Articular chondrocyte of knee joint (primary cell): Measurements from ENCODE around the gene PRDM2. TPM values are rescaled to one million over a fixed set of nuclear protein-coding genes. Genes with fewer than 3 reads are reported as not detected.

Experiments
- small RNA-seq: library from RNA; depleted of rRNA; stranded (forward); fragments of <200 nt; gene quantifications from one replicate; pipeline ENCODE3, GENCODE V24; 2012
- total RNA-seq: library from RNA; depleted of rRNA; stranded (reverse); fragments of >200 nt; gene quantifications from 2 replicates; pipeline ENCODE4 v1.2.3, GENCODE V29; 2012

The PRDM2 gene, protein sequence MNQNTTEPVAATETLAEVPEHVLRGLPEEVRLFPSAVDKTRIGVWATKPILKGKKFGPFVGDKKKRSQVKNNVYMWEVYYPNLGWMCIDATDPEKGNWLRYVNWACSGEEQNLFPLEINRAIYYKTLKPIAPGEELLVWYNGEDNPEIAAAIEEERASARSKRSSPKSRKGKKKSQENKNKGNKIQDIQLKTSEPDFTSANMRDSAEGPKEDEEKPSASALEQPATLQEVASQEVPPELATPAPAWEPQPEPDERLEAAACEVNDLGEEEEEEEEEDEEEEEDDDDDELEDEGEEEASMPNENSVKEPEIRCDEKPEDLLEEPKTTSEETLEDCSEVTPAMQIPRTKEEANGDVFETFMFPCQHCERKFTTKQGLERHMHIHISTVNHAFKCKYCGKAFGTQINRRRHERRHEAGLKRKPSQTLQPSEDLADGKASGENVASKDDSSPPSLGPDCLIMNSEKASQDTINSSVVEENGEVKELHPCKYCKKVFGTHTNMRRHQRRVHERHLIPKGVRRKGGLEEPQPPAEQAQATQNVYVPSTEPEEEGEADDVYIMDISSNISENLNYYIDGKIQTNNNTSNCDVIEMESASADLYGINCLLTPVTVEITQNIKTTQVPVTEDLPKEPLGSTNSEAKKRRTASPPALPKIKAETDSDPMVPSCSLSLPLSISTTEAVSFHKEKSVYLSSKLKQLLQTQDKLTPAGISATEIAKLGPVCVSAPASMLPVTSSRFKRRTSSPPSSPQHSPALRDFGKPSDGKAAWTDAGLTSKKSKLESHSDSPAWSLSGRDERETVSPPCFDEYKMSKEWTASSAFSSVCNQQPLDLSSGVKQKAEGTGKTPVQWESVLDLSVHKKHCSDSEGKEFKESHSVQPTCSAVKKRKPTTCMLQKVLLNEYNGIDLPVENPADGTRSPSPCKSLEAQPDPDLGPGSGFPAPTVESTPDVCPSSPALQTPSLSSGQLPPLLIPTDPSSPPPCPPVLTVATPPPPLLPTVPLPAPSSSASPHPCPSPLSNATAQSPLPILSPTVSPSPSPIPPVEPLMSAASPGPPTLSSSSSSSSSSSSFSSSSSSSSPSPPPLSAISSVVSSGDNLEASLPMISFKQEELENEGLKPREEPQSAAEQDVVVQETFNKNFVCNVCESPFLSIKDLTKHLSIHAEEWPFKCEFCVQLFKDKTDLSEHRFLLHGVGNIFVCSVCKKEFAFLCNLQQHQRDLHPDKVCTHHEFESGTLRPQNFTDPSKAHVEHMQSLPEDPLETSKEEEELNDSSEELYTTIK (N-terminal part only)
- 18.9 and 20.5 TPM in 2 replicates for total RNA-seq

DNA sequence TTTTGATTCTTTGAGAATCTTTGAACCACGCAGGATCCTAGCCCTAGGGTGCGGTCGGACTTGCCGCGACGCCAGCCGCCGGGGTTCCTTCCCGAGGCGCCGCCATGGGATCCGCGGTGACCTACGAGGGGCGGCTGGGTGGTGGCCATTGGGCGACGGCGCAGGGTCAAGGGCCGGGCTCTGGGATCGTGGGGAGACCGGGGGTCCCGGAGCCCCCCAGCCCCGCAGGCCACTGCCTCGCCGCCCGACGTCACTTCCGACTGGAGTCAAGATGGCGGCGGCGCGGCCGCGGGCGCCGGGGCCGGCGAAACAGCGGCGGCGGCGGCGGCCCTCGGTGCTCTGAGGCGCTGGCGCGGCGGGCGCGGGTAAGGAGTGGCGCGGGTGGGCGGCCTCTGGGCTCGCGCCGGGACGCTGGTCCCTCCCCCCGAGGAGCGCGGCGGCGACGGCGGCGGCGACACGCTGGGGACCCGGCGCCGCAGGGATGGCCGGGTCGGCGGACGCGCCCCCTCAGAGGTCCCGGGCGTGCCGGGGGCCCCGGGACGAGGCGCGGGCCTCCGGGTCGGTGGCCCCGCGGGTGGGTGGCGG, at the start of gene PRDM2:
Gene PRDM2, plus strand, starts transcription at position 253 of the 585 bp plus-strand sequence. CDS start 15,418 bp downstream, outside the sequence.

Small RNA genes lying within 50 kb of the gene (small RNA-seq; reads per million reads assigned to genes)
- gene RF00564, result not detected

Other genes with a start within 250 kb of the PRDM2 start
- not detected in 2 replicates for gene LRRC38, start 186.2 kb upstream of the PRDM2 start, total RNA-seq
- gene PDPN, start 116.4 kb upstream of the PRDM2 start, total RNA-seq, result 92.0 and 120 TPM in 2 replicates